T-helper 17 cell (primary cell): Measurements from ENCODE around the gene ALOX5AP. TPM values are rescaled to one million over a fixed set of nuclear protein-coding genes. Genes with fewer than 3 reads are reported as not detected.

Source experiments
- ATAC-seq: fragments of 150-1000 bp; cut with Tn5 transposase; 2 replicates; pipeline ENCODE4 v1.10.0; 2021; ENCODE audit warnings: mild to moderate bottlenecking, moderate library complexity
- DNase-seq, 3 donors: peaks; one replicate each; pipeline versions ENCODE4 v3.0.0 to v3.0.0-alpha.2; 2020 to 2021
- H3K9me3 ChIP-seq: one replicate; pipeline ENCODE4 v1.7.0; 2013; ENCODE audit warnings: low read length, mild to moderate bottlenecking; ENCODE audit not compliant: control insufficient read depth, poor library complexity, severe bottlenecking
- H3K27ac Mint-ChIP-seq: one replicate; pipeline ENCODE4 v1.8.0; 2022; ENCODE audit warnings: mild to moderate bottlenecking, moderate library complexity, mixed read lengths
- H3K27me3 Mint-ChIP-seq: one replicate; pipeline ENCODE4 v1.8.0; 2022; ENCODE audit warnings: mixed read lengths
- H3K36me3 Mint-ChIP-seq: one replicate; pipeline ENCODE4 v1.8.0; 2022; ENCODE audit warnings: low read depth, mixed read lengths
- H3K4me1 Mint-ChIP-seq: one replicate; pipeline ENCODE4 v1.8.0; 2022; ENCODE audit warnings: mild to moderate bottlenecking, mixed read lengths
- H3K4me3 Mint-ChIP-seq: one replicate; pipeline ENCODE4 v1.8.0; 2022; ENCODE audit warnings: mild to moderate bottlenecking, moderate library complexity, mixed read lengths
- total RNA-seq, 4 donors: library from RNA in 2 of 4; stranded (reverse) in 2 of 4; gene quantifications; one replicate each; pipeline ENCODE4 v1.2.3 and lab custom pipeline; 2022 to 2026

ALOX5AP gene
- total RNA-seq, 2 donors from 2014 or later, result 58.4 to 68.4 TPM

DNA sequence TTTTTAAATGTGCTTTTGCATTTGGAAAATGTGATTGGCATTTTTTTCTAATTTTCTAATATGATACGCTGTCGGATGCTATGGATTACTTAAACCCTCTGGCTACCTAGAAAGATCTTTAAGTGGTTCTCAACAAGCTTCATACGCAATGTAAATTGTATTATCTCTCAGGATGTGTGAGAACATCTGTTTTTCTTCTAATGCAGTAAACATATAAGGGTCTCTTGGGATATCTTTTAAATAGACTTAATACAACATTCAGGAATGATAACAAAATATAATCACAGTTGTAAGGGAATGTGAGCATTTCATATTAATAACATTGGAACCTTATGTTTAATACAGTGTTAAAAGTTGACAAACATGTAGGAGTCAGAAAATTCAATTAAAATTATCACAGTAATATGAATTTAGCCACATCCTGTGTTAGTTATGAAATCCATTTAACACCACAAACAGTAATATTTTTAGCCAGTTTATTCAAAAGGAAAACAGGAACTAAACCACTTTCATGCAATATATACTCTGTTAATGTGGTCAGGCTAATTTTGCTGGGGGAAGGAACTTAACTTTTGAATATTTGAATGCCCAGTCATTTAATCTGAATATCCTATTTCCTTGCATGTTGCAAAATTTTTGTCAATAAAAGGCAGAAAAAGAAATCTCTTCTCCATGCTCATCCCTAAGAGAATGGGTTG lies 15.0 kb upstream of the ALOX5AP start:
- H3K9me3 ChIP-seq, result no peaks in the 10 kb centered on the region
- ATAC-seq (no peak), DNase-seq (no peak)
- no peaks in the 10 kb centered on the region for H3K36me3 Mint-ChIP-seq
- H3K27me3 Mint-ChIP-seq, result peaks cover 7% of the 10 kb centered on the region
- H3K27ac Mint-ChIP-seq, result peak overlapping the region; percentile 1
- H3K4me3 Mint-ChIP-seq, result no peak overlapping the region
- H3K4me1 Mint-ChIP-seq, result peaks cover 8% of the 10 kb centered on the region

DNA sequence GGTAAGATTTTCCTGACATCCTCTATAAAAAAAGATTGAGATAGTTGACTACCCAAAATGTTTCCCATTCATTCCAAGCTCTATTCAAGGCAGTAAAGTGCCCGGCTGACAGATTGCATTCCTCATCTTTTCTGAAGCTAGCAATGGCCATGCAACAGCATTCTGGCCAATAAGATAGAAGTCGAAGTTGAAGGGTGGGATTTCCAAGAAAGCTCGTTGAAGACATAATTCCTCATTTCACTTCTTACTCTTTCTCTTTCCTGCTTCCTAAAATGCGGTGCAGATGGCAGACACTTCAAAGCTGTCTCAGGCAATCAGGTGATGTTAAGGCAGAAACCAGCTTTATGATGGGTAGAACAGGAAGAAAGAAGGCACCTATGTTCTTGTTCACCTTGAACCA lies 13.4 kb upstream of the ALOX5AP start:
- no peak overlapping the region for H3K27ac Mint-ChIP-seq
- ATAC-seq, result no peak
- H3K36me3 Mint-ChIP-seq, result no peaks in the 10 kb centered on the region
- no peaks in the 10 kb centered on the region for H3K9me3 ChIP-seq
- DNase-seq, result no peak
- peaks cover 8% of the 10 kb centered on the region for H3K4me1 Mint-ChIP-seq
- peaks cover 2% of the 10 kb centered on the region for H3K27me3 Mint-ChIP-seq
- H3K4me3 Mint-ChIP-seq, result no peak overlapping the region

DNA sequence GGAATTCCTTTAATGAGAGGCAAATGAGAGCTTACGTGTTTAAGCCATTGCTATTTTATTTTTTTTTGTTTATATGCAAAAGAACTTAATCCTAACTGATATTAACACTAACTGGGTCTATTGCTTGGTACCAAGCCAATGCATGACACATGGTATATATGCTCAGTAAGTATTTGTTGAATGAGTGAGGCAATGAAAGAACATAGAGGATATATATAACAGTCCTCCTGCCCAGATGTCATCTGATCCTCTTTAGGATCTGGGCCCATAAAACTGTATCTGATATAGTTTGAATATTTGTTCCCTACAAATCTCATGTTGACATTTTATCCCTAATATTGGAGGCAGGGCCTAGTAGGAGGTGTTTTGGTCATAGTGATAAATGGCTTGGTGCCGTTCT lies 13.0 kb upstream of the ALOX5AP start:
- H3K36me3 Mint-ChIP-seq, result no peaks in the 10 kb centered on the region
- DNase-seq, result no peak
- peaks cover 8% of the 10 kb centered on the region for H3K4me1 Mint-ChIP-seq
- ATAC-seq, result no peak
- no peaks in the 10 kb centered on the region for H3K27me3 Mint-ChIP-seq
- no peak overlapping the region for H3K4me3 Mint-ChIP-seq
- H3K9me3 ChIP-seq, result no peaks in the 10 kb centered on the region
- H3K27ac Mint-ChIP-seq, result no peak overlapping the region

DNA sequence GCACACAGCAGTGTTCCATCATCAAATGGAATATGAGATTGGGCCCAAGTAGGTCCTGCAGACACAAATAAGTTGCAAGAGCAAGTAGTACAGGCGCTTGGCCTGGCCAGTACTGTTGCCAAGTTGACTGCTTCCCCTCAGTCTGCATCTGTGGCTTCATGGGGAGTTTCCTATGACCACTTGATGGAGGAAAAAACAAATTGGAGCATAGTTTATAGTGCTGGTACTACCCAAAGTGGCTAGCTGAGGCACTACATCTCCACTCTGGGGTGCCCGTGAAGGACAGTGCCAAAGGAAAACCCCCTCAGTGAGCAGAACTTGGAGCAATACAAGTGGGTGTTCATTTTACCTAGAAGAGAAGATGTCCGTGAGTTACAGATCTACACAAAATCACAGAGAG lies 10.6 kb upstream of the ALOX5AP start:
- H3K27ac Mint-ChIP-seq, result no peak overlapping the region
- peaks cover 2% of the 10 kb centered on the region for H3K4me1 Mint-ChIP-seq
- H3K4me3 Mint-ChIP-seq, result no peak overlapping the region
- H3K9me3 ChIP-seq, result no peaks in the 10 kb centered on the region
- no peak for ATAC-seq
- no peak for DNase-seq
- no peaks in the 10 kb centered on the region for H3K27me3 Mint-ChIP-seq
- no peaks in the 10 kb centered on the region for H3K36me3 Mint-ChIP-seq

DNA sequence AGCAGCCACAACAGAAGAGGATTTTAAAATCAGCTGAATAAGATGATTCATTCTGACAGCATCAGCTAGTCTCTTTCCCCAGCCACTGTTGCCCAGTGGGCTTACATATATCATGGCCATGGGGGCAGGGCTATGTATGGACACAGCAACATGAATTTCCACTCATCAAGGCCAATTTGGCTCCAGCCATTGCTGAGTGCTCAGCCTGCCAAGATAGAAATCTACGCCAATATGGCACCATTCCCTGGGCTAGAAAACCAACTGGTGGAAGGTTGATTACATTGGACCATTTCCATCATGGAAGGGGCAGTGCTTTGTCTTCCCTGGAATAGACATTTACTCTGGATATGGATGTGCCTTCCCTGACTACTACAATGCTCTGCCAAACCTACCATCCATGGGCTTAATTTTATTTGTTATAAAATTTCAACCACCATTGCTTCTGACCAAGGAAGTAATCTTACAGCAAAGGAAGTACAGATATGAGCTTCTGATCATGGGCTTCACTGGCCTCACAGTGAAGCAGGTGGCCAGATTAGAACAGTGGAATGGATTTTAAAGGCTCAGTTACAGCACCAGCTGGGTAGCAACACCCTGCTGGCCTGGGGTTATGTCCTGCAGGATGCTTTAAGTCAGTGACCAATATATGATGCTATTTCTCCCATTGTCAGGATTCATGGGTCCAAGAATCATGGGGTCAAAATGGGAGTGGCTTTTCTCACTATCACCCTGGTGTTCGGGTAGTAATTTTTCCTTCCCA lies 9.8 kb upstream of the ALOX5AP start:
- Mint-ChIP-seq H3K36me3 (no peaks in the 10 kb centered on the region), H3K27ac (no peak overlapping the region), H3K4me1 (peaks cover 2% of the 10 kb centered on the region), H3K27me3 (no peaks in the 10 kb centered on the region), H3K4me3 (no peak overlapping the region)
- no peaks in the 10 kb centered on the region for H3K9me3 ChIP-seq
- no peak for ATAC-seq
- no peak for DNase-seq

DNA sequence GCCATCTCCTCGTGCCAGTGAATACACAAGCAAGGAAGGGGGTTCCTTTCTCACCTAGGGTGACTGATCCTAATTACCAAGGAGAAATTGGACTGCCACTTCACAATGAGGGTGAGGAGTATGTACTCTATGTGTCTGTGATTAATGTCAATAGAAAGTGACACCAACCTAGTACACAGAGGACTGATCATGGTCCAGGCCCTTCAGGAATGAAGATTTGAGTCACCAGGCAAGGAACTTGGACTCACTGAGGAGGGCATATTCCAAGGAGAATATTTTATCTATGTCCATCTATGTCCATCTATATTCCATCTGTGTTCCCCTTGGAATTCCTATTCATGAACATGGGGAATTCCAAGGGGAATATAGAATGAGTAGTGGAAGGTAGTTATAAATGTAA lies 9.2 kb upstream of the ALOX5AP start:
- H3K9me3 ChIP-seq, result no peaks in the 10 kb centered on the region
- no peak for ATAC-seq
- no peak overlapping the region for H3K4me3 Mint-ChIP-seq
- H3K4me1 Mint-ChIP-seq, result peaks cover 2% of the 10 kb centered on the region
- no peaks in the 10 kb centered on the region for H3K27me3 Mint-ChIP-seq
- no peak overlapping the region for H3K27ac Mint-ChIP-seq
- no peak for DNase-seq
- no peaks in the 10 kb centered on the region for H3K36me3 Mint-ChIP-seq

DNA sequence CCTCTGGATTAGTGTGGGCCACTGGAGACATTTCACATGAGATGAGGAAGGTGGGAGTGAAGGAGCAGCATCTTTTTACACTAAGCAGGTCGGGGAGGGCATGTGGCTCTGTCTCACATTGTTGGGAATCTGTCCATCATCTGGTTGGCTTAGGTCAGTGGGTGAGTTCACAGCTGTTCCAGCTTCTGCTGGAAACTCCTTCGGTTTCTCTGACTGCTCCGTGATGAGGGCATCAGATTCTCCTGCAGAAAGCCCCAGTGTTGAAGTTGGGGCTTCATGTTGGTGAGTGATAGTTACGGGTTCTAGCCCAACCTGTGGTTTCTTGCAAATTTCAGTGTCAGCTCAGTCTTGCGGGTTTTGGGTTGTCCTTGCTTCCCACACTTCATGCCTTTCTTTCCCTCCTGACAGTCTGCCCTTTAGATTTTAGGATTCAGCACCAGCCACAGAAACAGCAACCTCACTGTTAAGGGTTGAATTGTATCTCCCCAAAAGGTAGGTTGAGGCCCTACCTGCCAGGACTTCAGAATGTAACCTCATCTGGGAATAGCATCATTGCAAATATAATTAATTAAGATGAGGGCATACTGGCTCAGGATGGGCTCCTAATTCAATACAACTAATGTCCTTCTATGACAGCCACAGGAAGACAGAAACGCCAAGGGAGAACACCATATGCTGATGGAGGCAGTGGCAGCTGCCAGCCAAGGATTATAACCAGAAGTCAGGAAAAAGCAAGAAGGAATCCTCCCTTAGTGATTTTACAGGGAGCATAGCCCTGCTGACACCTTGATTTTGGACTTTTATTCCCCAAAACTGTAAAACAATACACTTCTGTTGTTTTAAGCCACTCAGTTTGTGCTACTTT lies 7.6 kb upstream of the ALOX5AP start:
- Mint-ChIP-seq H3K4me3 (no peak overlapping the region), H3K36me3 (no peaks in the 10 kb centered on the region), H3K27me3 (no peaks in the 10 kb centered on the region), H3K4me1 (peaks cover 5% of the 10 kb centered on the region), H3K27ac (no peak overlapping the region)
- no peaks in the 10 kb centered on the region for H3K9me3 ChIP-seq
- DNase-seq (no peak), ATAC-seq (no peak)

DNA sequence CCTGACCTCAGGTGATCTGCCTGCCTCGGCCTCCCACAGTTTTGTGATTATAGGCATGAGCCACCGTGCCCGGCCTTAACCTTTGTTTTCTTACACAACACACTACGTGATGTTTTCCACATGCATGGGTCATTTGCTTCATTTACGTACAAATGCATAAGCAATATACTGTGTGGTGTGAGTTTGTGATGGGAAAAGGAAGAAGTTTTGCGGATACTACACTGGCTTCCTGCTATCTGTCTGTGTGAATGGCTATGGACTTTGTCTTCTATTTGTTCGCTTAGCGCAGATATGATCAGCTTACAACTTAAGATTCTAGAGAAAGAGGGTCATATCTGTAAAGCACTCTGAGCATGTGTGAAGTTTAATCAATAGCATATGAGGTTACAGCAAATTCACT lies 5.5 kb upstream of the ALOX5AP start:
- no peak overlapping the region for H3K4me3 Mint-ChIP-seq
- DNase-seq (no peak), ATAC-seq (no peak)
- H3K4me1 Mint-ChIP-seq, result peaks cover 9% of the 10 kb centered on the region
- no peaks in the 10 kb centered on the region for H3K9me3 ChIP-seq
- H3K27me3 Mint-ChIP-seq, result no peaks in the 10 kb centered on the region
- no peak overlapping the region for H3K27ac Mint-ChIP-seq
- no peaks in the 10 kb centered on the region for H3K36me3 Mint-ChIP-seq

DNA sequence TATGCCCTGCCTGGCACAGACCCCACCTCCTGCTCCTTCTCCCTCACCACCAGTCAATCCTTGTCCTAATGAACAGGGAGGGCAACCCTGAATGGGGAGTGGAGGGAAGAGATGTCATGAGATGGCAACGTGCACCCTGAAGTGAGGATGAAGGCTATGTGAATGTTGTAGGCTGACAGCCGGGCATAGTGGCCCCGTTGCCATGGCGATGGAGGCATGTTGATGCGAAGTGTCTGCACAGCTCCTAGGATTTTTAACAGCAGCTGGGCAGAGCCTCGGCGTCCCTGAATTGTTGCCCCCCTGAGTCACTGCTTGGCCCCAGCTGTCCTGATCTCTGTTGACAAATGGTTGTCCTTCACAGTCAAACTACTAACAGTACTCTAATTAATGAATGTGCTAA lies 4.8 kb upstream of the ALOX5AP start:
- DNase-seq (no peak), ATAC-seq (no peak)
- H3K9me3 ChIP-seq, result no peaks in the 10 kb centered on the region
- Mint-ChIP-seq H3K4me3 (no peak overlapping the region), H3K27ac (no peak overlapping the region), H3K27me3 (no peaks in the 10 kb centered on the region), H3K36me3 (peaks cover 2% of the 10 kb centered on the region), H3K4me1 (peaks cover 16% of the 10 kb centered on the region)

DNA sequence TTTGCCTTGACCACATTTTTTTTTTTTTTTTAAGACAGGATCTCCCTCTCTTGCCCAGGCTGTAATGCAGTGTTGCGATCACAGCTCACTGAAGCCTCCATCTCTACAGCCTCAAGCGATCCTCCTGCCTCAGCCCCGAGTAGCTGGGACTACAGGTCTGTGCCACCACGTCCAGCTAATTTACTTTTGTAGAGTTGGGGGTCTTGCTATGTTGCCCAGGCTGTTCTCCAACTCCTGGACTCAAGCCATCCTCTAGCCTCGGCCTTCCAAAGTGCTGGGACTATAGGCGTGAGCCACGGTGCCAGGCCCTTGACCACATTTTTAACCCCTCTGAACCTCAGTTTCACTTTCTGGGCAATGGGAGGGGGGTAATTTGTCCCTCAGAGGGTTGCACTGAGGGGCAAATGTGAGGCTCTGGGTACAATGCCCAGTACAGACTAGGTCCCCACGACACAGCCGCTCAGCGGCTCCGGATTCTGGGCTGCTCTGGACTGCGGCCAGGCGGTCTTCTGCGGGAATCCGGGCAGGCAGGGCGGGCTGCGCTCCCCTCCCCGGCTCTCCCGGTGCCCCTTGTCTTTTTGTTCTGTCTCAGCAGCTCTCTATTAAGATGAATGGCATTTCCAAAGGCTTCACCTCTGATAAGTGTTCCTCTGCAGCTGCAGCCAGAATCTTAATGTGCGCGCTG lies 3.8 kb upstream of the ALOX5AP start:
- DNase-seq (no peak), ATAC-seq (no peak)
- Mint-ChIP-seq H3K4me3 (no peak overlapping the region), H3K27ac (no peak overlapping the region), H3K4me1 (peaks cover 16% of the 10 kb centered on the region), H3K27me3 (no peaks in the 10 kb centered on the region), H3K36me3 (peaks cover 2% of the 10 kb centered on the region)
- H3K9me3 ChIP-seq, result no peaks in the 10 kb centered on the region

DNA sequence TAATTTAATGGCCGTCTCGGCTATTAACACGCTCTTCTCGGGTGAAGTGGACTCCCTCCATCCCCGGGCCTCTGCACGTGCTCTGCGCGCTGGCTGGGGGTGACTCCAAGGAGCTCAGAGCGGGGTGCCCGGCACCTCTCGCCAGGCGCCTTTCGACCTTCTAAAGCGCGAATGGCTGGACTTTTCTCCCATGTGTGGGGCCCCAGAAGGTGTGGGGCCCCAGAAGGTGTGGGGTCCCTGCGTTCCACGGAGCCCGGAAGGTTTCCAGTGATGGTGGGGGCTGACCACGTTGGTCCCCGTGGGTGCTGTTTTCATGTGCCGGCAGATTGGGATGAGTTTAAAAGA lies 3.3 kb upstream of the ALOX5AP start:
- Mint-ChIP-seq H3K27me3 (no peaks in the 10 kb centered on the region), H3K36me3 (peaks cover 2% of the 10 kb centered on the region), H3K4me1 (peaks cover 22% of the 10 kb centered on the region), H3K27ac (peak overlapping the region; percentile 27), H3K4me3 (no peak overlapping the region)
- DNase-seq (no peak), ATAC-seq (no peak)
- no peaks in the 10 kb centered on the region for H3K9me3 ChIP-seq

DNA sequence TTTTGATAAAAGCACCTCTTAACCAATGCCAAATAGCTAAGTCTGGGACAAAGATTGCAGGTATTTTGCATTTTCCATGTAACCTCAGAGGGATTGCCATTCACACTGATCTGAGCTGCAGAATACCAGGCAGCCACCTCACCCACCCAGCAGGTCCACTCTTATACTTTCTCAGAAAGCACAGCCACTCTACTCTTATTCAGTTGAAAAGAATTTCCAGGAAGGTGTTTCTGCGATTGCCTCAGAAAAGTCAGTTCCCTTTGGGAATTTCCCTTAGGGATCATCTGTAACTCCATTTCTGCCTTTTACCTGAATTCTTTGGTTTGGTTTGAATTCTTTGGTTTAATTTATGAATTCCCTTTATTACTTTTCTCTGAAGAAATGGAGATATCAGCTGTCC lies 904 bp upstream of the ALOX5AP start:
- Mint-ChIP-seq H3K36me3 (peaks cover 2% of the 10 kb centered on the region), H3K27ac (peak overlapping the region; percentile 99), H3K4me1 (peaks cover 39% of the 10 kb centered on the region), H3K4me3 (peak overlapping the region; percentile 95), H3K27me3 (no peaks in the 10 kb centered on the region)
- DNase-seq, result no peak
- H3K9me3 ChIP-seq, result no peaks in the 10 kb centered on the region
- no peak for ATAC-seq

DNA sequence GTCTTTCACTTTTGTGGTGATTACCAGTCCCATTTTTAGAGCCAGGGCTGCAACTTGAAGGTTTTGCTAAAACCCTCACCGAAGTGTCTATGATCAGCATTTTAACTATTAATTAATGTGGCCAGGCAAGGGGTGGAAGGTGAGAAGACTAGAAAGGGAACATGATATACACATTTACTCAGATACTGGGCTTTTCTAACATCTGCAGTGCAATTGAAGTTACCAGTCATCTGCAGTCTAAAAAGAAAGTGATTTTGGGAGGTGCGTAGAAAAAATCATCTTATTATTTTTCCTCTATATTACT lies 481 bp downstream of the ALOX5AP start:
- Mint-ChIP-seq H3K4me1 (peaks cover 51% of the 10 kb centered on the region), H3K27ac (peak overlapping the region; percentile 99), H3K27me3 (no peaks in the 10 kb centered on the region), H3K4me3 (peak overlapping the region; percentile 95), H3K36me3 (peaks cover 7% of the 10 kb centered on the region)
- H3K9me3 ChIP-seq, result no peaks in the 10 kb centered on the region
- DNase-seq, result no peak
- no peak for ATAC-seq
